ENCODE measurements around the gene ACTL7A.

- TF ChIP-seq, protein P1, sequence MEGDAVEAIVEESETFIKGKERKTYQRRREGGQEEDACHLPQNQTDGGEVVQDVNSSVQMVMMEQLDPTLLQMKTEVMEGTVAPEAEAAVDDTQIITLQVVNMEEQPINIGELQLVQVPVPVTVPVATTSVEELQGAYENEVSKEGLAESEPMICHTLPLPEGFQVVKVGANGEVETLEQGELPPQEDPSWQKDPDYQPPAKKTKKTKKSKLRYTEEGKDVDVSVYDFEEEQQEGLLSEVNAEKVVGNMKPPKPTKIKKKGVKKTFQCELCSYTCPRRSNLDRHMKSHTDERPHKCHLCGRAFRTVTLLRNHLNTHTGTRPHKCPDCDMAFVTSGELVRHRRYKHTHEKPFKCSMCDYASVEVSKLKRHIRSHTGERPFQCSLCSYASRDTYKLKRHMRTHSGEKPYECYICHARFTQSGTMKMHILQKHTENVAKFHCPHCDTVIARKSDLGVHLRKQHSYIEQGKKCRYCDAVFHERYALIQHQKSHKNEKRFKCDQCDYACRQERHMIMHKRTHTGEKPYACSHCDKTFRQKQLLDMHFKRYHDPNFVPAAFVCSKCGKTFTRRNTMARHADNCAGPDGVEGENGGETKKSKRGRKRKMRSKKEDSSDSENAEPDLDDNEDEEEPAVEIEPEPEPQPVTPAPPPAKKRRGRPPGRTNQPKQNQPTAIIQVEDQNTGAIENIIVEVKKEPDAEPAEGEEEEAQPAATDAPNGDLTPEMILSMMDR (IDR thresholded peaks at IDR 0.05; ENCODE audit: low read length), result no peak
- no peak for TF ChIP-seq EZH2 (IDR thresholded peaks at IDR 0.05; ENCODE audit: borderline replicate concordance, low read length)
These were observed 602 bp upstream of the ACTL7A start for GRCh38 chr9:108861464-108861863.
